Measurements from ENCODE around the gene SUMF1. TPM values are rescaled to one million over a fixed set of nuclear protein-coding genes. Genes with fewer than 3 reads are reported as not detected.

The SUMF1 gene
- total and polyA plus RNA-seq, 12 donors: 8.0 to 109 (median 39.0) TPM

- TF ChIP-seq CTCF (IDR thresholded peaks at IDR 0.05) (no peak), POLR2A (IDR thresholded peaks at IDR 0.05) (no peak)
- no peak overlapping the region for H3K4me3 ChIP-seq
- H3K27ac ChIP-seq: no peak overlapping the region
- no peak for DNase-seq
- WGBS, 4 donors: 83 to 92% (median 90%) methylated on average over 7 of the region's 7 CpGs
- no peaks in the 10 kb centered on the region for H3K4me1 ChIP-seq (replicated peaks in 1 of 2)
- H3K36me3 ChIP-seq (replicated peaks in 1 of 2): no peaks in the 10 kb centered on the region
- no peaks in the 10 kb centered on the region for H3K9me3 ChIP-seq (replicated peaks in 1 of 3)
- intact Hi-C loops (cut with DNase I): no loop called here
- no peaks in the 10 kb centered on the region for H3K27me3 ChIP-seq
Measured at GRCh38 chr3:4398941-4399245, 68.2 kb downstream of the SUMF1 start.

- Histone ChIP-seq H3K27ac (no peak overlapping the region), H3K9me3 (replicated peaks in 1 of 3) (no peaks in the 10 kb centered on the region), H3K36me3 (replicated peaks in 1 of 2) (no peaks in the 10 kb centered on the region), H3K4me1 (replicated peaks in 1 of 2) (no peaks in the 10 kb centered on the region), H3K4me3 (no peak overlapping the region), H3K27me3 (no peaks in the 10 kb centered on the region)
- no peak for TF ChIP-seq CTCF (IDR thresholded peaks at IDR 0.05)
- TF ChIP-seq POLR2A (IDR thresholded peaks at IDR 0.05): no peak
- no peak for DNase-seq
- intact Hi-C loops (cut with DNase I): no loop called here
- 80 to 86% (median 84%) methylated on average over 4 of the region's 4 CpGs for WGBS, 4 donors
Measured at GRCh38 chr3:4398120-4398940, 68.7 kb downstream of the SUMF1 start.

- no peak overlapping the region for H3K27ac ChIP-seq
- WGBS, 4 donors: 72 to 86% (median 79%) methylated on average over 1 of the region's 1 CpG
- intact Hi-C loops (cut with DNase I): no loop called here
- H3K4me1 ChIP-seq (replicated peaks in 1 of 2): no peaks in the 10 kb centered on the region
- no peak for DNase-seq
- H3K27me3 ChIP-seq: no peaks in the 10 kb centered on the region
- TF ChIP-seq POLR2A (IDR thresholded peaks at IDR 0.05): no peak
- TF ChIP-seq CTCF (IDR thresholded peaks at IDR 0.05): no peak
- H3K9me3 ChIP-seq (replicated peaks in 1 of 3): no peaks in the 10 kb centered on the region
- no peaks in the 10 kb centered on the region for H3K36me3 ChIP-seq (replicated peaks in 1 of 2)
- no peak overlapping the region for H3K4me3 ChIP-seq
Measured at GRCh38 chr3:4397466-4397865, 69.6 kb downstream of the SUMF1 start.

GRCh38 chr3:4396542-4396941 is 70.5 kb downstream of the SUMF1 start:
- no peaks in the 10 kb centered on the region for H3K9me3 ChIP-seq (replicated peaks in 1 of 3)
- no peaks in the 10 kb centered on the region for H3K4me1 ChIP-seq (replicated peaks in 1 of 2)
- H3K4me3 ChIP-seq: no peak overlapping the region
- no peak overlapping the region for H3K27ac ChIP-seq
- TF ChIP-seq CTCF (IDR thresholded peaks at IDR 0.05) (no peak), POLR2A (IDR thresholded peaks at IDR 0.05) (no peak)
- intact Hi-C loops (cut with DNase I): no loop called here
- H3K27me3 ChIP-seq: no peaks in the 10 kb centered on the region
- 45 to 65% (median 58%) methylated on average over 1 of the region's 1 CpG for WGBS, 4 donors
- DNase-seq: no peak
- H3K36me3 ChIP-seq (replicated peaks in 1 of 2): no peaks in the 10 kb centered on the region

Measured in adrenal gland (tissue), 12 donors.